NCI-H2107 treated with DMSO at 0.1 percent for 48 hours (cell line): ENCODE data around the gene KCNK13.
"Not testable (repeated sequence)": the region's sequence is repeated elsewhere in the genome, so short reads cannot be mapped to it uniquely, and the experiment has no call there.

Source experiments
- DNase-seq: peaks from one replicate; lab custom pipeline; 2025; ENCODE audit not compliant: unreplicated experiment; lab: John Stamatoyannopoulos, UW

KCNK13 gene

GRCh38 chr14:90184571-90185266 is 122.9 kb downstream of the KCNK13 start:
- DNase-seq, result no peak

GRCh38 chr14:90188588-90188987 is 126.8 kb downstream of the KCNK13 start:
- DNase-seq, result no peak

DNA sequence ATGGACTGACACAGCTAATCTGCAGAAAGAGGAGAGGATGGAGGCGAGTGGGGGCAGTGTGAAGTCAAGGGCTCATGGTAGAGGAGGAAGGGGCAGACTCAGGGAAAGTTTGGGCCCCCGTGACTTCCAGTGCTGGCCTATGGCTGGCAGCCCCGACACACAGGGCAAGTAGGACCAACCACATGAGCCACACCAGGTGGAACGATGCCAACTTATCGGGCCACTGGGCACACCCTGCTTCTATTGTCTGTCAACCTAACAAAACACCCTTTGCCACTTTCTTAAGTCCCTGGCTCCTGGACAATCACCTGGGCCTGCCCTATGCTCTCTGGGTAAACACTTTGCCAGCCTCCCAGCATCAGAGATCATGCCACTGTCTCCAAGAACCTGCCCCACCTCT is 129.4 kb downstream of the KCNK13 start:
- DNase-seq, result no peak

DNA sequence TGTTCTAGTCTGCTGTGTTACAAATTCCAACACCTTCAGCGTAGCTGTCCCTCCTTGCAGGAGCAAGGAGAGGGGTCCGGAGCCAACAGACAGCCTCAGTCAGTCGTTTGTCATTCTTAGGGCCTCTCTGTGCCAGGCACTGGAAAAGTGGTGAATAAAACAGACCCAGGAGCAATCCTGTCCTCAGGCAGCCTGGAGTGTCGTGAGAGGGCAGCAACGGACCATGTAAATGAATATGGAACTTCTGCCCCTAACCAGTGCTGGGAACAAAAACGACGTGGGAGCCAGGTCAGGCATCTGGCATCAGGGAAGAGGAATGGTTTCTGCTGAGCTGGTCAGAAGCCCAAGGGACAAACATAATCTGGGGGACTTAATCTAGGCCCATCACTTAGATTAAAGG is 129.8 kb downstream of the KCNK13 start:
- no peak for DNase-seq

DNA sequence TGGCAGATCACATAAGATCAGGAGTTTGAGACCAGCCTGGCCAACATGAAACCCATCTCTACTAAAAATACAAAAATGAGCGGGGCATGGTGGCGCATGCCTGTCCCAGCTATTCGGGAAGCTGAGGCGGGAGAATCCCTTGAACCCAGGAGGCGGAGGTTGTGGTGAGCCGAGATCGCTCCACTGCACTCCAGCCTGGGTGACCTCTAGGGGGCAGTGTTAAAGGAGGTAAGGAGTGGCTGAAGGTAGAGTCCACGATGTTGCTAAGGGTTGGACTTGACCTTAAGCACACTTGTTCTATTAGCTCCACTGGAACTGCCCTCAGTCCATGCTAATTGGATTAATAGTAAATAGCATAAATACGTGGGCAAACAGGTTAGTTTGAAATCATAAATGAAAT is 132.1 kb downstream of the KCNK13 start:
- no peak for DNase-seq

- DNase-seq, result no peak
Measured at GRCh38 chr14:90194706-90195105, 132.9 kb downstream of the KCNK13 start.

DNA sequence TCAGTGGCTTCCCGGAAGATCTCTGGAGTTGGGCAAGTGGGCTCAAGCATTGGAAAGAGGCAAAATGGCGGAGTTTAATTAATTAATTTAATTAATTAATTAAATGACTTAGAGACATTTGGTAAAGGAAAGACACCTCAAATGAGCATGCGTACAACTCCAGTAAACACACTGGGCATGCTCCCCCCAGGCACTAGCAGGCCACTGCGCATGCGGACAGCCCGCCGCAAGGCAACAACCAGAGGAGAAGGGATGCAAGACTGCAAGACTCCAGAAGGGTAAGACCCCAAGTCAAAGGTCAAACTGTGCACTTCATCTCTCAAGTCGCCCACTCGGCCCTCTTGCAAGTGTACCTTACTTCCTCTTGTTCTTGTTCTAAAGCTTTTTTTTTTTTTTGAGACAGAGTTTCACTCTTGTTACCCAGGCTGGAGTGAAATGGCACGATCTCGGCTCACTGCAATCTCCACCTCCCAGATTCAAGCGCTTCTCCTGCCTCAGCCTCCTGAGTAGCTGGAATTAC is 136.8 kb downstream of the KCNK13 start:
- DNase-seq, result no peak

DNA sequence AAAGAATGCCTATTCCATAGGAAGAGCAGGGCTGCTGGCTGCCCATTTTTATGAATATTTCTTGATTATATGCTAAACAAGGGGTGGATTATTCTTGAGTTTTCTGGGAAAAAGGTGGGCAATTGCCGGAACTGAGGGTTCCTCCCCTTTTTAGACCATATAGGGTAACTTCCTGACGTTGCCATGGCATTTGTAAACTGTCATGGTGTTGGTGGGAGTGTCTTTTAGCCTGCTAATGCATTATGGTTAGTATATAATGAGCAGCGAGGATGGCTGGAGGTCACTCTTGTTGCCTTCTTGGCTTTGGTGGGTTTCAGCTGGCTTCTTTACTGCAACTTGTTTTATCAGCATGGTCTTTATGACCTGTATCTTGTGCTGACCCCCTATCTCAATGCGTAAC is 138.8 kb downstream of the KCNK13 start:
- DNase-seq, result not testable (repeated sequence)

DNA sequence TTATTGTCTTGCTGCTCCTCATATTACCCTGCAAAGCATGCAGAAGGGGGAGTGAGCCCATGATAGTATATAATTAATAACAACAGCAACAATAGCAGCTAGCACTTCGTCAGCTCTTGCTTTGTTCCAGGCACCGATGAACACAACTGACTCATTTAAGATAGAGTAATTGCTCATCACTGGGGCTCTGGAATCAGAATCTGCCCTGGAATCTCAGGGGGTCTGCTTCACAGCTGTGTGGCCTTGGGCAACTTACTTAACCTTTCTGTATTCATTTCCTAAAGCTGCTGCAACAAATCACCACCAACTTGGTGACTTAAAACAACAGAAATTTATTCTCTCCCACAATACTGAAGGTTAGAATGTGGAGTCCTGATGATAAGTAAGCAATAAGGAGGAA is 139.6 kb downstream of the KCNK13 start:
- DNase-seq, result no peak

DNA sequence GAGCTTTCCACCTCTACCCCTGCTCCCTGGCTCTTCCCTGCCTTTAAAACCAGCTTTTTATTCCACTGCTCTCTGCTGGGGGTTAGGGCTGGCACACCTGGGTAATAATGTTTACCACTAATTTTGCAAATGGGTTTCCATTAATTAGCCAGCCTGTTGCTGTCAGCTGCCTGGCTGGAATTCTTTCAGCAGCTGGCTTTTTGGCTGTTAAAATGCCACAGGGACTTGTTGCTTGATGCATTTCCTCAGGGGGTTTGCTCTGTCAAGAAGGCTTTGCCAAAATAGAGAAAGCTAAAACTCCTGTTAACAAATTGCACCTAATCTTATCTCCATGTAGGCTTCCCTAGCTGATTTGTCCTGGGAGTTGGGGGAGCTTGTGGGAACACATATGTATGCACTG is 142.7 kb downstream of the KCNK13 start:
- no peak for DNase-seq

DNA sequence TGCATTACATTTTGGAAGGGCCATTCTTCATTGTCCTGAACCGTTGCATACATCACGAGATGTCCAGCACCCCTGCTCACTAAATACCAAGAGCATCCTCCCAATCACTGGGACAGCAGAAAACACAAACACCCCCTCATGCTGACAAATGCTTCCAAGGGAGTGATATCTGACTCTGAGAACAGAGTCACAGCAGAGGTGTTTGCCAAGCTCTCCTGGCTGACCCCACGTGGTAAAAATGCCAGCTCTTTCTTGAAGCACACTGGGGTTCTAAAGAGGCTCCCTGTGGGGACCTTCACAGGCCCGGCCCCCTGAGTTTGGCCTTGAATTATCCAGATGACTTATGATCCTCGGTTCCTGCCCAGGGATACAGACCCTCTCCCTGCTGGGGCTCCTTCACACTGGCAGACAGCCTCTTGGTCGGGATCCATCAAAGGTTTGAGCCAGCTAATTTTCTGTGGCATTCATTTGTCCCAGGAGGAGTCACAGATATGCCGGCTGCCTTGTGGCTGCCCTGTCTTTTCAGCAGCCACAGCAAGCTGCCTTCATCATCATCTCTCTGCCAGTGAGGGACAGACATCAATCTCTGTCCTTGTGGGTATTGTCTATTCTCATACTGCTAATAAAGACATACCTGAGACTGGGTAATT is 151.4 kb downstream of the KCNK13 start:
- DNase-seq, result no peak

GRCh38 chr14:90228478-90228877 is 166.7 kb downstream of the KCNK13 start:
- no peak for DNase-seq

GRCh38 chr14:90229942-90230341 is 168.1 kb downstream of the KCNK13 start:
- not testable (repeated sequence) for DNase-seq
